ENCODE measurements around the gene SAXO1. TPM values are rescaled to one million over a fixed set of nuclear protein-coding genes. Genes with fewer than 3 reads are reported as not detected.

The SAXO1 gene
- total RNA-seq, 1 donor from 2014 or later, result under 0.01 TPM

DNA sequence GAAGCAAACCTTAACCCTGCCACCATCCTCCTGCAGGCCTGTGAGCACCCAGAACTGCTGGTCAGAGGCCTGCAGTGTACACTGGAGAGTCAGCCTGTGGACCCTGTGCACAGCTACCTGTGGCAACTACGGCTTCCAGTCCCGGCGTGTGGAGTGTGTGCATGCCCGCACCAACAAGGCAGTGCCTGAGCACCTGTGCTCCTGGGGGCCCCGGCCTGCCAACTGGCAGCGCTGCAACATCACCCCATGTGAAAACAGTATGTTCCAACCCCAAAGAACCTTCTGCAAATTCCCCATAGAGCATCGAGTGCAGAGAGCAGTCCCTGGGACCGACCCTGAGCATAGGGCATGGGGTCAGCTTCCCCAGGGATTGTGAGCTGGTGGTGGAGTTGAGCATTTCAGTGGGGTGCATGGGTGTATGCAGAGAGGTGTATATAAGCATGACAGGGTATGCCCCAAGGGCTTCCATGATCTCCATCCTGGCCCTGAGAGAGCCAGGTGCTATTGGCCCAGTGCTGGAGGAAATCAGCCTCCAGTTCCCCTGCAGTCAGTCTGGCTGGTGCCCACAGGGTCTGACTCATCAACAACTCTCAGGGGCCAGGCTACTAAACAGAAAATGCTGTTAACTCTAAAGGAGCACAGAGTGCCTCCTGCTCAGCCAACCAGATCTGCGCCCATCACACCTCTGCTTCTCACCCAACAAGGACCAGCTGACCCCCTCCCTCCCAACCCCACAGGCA, 126.2 kb downstream of the SAXO1 start:
- TF ChIP-seq, protein P1, sequence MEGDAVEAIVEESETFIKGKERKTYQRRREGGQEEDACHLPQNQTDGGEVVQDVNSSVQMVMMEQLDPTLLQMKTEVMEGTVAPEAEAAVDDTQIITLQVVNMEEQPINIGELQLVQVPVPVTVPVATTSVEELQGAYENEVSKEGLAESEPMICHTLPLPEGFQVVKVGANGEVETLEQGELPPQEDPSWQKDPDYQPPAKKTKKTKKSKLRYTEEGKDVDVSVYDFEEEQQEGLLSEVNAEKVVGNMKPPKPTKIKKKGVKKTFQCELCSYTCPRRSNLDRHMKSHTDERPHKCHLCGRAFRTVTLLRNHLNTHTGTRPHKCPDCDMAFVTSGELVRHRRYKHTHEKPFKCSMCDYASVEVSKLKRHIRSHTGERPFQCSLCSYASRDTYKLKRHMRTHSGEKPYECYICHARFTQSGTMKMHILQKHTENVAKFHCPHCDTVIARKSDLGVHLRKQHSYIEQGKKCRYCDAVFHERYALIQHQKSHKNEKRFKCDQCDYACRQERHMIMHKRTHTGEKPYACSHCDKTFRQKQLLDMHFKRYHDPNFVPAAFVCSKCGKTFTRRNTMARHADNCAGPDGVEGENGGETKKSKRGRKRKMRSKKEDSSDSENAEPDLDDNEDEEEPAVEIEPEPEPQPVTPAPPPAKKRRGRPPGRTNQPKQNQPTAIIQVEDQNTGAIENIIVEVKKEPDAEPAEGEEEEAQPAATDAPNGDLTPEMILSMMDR (IDR thresholded peaks at IDR 0.05; ENCODE audit: insufficient read depth, low read length, poor library complexity, severe bottlenecking), result no peak
- H3K4me3 ChIP-seq (ENCODE audit: low read depth, low read length), result no peak overlapping the region
- peak; percentile 28 for DNase-seq (ENCODE audit: low read depth)
- H3K36me3 ChIP-seq (ENCODE audit: control insufficient read depth, insufficient read depth, low read length), result no peaks in the 10 kb centered on the region
- H3K27me3 ChIP-seq (ENCODE audit: control insufficient read depth, insufficient read depth, low read length), result no peaks in the 10 kb centered on the region

DNA sequence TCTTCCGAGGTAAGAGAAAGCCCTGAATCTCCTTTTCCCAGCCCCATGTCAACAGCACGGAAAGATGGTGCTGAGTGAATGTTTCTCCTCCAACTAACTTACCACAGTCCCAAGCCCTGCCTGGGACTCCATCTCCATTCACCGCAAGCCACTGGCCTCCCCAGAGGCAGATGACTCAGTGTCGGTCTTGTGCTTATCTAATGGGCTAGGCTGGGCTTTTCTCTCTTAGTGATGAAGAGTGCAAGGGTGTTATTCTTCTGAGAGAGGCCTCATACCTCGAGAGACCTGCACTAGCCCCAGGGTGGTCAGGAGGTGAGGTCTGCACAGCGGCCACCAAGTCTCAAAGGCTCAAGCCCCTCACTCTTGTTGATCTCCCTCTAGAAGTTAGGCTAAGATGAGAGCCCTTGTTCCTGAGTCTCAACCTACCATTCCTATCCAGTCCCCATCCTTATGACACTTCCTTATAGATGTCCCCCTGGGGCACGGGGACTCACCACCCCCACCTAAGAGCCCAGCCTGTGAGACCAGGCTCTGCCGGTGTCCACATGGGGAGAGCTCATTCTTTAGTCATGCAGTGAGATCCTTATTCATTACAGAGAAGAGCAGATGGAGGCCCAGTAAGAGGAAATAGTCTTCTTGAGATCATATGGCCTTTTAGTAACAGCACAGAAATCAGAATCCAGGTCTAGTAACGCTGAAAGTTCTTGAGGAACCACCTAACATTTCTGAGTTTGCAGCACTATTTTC, 127.0 kb downstream of the SAXO1 start:
- no peaks in the 10 kb centered on the region for H3K27me3 ChIP-seq (ENCODE audit: control insufficient read depth, insufficient read depth, low read length)
- no peak overlapping the region for H3K4me3 ChIP-seq (ENCODE audit: low read depth, low read length)
- H3K36me3 ChIP-seq (ENCODE audit: control insufficient read depth, insufficient read depth, low read length), result no peaks in the 10 kb centered on the region
- DNase-seq (ENCODE audit: low read depth), result no peak
- TF ChIP-seq, protein P1 (IDR thresholded peaks at IDR 0.05; ENCODE audit: insufficient read depth, low read length, poor library complexity, severe bottlenecking), result no peak

DNA sequence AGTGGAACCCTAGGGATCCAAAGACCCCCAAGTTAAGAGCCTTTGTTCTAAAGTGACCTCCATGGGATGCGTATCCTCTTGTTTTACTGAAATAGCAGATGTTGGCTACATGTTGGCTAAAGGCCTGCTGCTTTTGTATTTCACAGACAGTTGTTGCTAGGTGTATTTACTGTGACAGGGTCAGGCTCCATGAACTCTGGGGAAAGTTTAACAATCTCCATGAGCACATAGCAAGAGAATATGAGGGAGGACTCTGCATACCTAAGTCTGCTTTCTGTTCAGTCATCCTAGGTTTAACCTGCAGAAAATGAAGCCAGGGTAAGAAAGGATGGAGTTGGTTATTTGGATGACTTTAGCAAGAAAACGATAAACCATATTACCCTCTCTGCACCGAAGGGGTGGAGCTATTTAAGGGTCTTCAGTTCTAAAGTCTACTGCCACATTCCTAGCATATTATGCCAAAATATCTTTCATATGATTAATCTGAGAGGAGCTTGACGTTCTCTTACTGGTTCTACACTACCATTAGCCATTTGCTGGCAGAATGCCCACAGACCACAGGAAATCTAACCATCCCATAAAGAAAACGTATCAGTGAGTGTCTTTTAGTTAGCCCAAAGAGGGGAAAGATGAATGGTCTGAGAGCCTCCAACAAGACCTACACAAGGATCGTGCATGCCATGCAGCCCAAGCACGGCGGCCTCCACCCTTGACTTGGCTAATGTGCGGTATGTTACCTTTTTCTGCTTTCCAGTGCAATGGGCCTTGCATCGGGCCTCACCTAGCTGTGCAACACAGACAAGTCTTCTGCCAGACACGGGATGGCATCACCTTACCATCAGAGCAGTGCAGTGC, 127.8 kb downstream of the SAXO1 start:
- H3K27me3 ChIP-seq (ENCODE audit: control insufficient read depth, insufficient read depth, low read length), result no peaks in the 10 kb centered on the region
- H3K36me3 ChIP-seq (ENCODE audit: control insufficient read depth, insufficient read depth, low read length), result no peaks in the 10 kb centered on the region
- TF ChIP-seq, protein P1 (IDR thresholded peaks at IDR 0.05; ENCODE audit: insufficient read depth, low read length, poor library complexity, severe bottlenecking), result no peak
- no peak overlapping the region for H3K4me3 ChIP-seq (ENCODE audit: low read depth, low read length)
- DNase-seq (ENCODE audit: low read depth), result no peak

DNA sequence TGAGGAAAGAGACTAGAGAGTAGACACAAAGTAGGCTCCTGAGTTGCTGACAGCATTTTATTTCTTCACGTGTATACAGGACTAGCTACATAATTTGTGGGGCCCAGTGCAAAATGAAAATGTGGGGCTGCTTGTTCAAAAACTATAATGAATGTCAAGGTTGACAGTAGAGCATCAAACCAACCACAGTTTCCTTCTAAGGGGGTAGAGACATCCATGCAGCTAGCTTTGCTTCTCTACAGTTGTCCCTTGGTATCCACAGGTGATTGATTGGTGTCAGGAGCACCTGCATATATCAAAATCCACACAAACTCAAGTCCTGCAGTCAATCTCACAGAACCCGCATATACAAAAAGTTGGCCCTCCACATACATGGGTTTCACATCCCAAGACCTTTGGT, 129.6 kb downstream of the SAXO1 start:
- H3K27me3 ChIP-seq (ENCODE audit: control insufficient read depth, insufficient read depth, low read length), result no peaks in the 10 kb centered on the region
- no peak for DNase-seq (ENCODE audit: low read depth)
- H3K36me3 ChIP-seq (ENCODE audit: control insufficient read depth, insufficient read depth, low read length), result no peaks in the 10 kb centered on the region
- TF ChIP-seq, protein P1 (IDR thresholded peaks at IDR 0.05; ENCODE audit: insufficient read depth, low read length, poor library complexity, severe bottlenecking), result no peak
- no peak overlapping the region for H3K4me3 ChIP-seq (ENCODE audit: low read depth, low read length)

DNA sequence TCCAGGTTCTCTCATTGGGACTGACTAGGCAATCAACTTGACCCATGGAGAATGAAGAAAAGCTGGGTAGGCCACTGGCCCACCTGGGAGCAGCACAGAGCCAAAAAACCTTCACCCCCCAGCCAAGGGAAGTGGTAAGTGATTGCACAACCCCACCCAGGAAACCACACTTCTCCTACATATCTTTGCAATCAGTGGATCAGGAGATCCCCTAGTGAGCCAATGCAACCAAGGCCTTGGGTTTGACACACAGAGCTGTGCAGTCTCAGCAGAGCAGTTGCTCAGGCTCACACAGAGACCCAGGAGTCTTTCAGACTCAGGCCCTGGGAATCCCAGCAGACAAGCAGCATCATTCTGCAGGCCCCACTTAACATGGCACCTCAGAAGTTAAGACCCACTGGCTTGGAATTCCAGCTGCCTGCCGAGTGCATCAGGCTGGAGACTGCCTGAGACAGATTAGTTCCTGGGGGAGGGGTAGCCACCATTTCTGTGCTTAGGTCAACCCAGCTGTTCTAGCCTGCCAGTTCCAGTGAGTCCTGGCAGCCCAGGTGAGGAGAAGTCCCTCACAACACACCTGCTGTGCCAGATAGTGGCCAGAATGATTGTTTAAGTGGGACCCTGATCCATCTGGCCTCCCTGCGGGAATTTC, 136.4 kb downstream of the SAXO1 start:
- Histone ChIP-seq H3K4me3 (ENCODE audit: low read depth, low read length) (no peak overlapping the region), H3K36me3 (ENCODE audit: control insufficient read depth, insufficient read depth, low read length) (no peaks in the 10 kb centered on the region), H3K27me3 (ENCODE audit: control insufficient read depth, insufficient read depth, low read length) (no peaks in the 10 kb centered on the region)
- TF ChIP-seq, protein P1 (IDR thresholded peaks at IDR 0.05; ENCODE audit: insufficient read depth, low read length, poor library complexity, severe bottlenecking), result no peak
- DNase-seq (ENCODE audit: low read depth), result no peak

Data from kidney epithelial cell (primary cell).